ENCODE data around the gene TOX2.

The TOX2 gene

DNA sequence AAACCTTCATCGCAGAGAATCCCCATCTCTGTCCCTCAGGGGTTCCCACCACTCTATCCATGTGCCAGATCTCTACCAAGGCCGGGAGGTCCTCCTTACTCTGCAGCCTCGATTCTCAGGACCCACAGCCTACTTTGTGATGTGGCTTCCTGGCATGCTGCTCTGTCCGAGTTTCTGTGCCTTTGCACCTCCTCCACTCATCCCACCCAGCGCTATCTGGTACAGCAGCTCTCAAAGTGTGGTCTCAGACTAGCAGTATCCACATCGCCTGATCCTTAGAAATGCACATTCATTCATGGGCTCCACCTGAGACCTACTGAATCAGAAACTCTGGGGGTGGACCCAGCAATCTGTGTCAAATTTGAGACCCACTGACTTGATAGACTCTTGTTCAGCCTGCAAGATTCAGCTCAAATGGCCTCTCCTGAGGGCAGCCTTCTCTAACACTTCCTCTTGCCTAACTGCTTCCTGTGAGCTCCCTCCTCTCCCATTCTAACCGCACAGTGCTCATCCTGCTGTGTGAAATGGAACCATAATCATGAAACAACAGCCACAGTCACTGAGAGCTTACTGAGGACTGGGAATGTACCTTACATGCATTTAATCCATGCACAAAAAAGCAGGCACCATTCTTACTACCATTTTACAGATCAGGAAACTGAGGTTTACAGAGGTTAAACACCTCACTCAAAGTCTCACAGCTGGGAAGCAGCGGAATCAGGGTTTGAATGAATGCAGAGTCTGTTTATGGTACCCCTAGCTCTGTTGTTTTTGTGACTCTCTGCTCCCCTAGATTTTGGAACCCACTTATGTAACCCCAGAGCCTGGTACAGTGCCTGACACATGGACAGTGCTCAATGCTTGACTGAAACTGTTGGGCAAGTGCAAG is 202.9 kb downstream of the TOX2 start:
- Mint-ChIP-seq H3K4me3 (no peak overlapping the region), H3K27ac (no peak overlapping the region), H3K27me3 (ENCODE audit: low read depth) (peaks cover 27% of the 10 kb centered on the region), H3K4me1 (ENCODE audit: low read depth) (peaks cover 4% of the 10 kb centered on the region), H3K36me3 (ENCODE audit: low read depth) (no peaks in the 10 kb centered on the region), H3K9me3 (no peaks in the 10 kb centered on the region)
- no peak for DNase-seq (ENCODE audit: low spot score)

DNA sequence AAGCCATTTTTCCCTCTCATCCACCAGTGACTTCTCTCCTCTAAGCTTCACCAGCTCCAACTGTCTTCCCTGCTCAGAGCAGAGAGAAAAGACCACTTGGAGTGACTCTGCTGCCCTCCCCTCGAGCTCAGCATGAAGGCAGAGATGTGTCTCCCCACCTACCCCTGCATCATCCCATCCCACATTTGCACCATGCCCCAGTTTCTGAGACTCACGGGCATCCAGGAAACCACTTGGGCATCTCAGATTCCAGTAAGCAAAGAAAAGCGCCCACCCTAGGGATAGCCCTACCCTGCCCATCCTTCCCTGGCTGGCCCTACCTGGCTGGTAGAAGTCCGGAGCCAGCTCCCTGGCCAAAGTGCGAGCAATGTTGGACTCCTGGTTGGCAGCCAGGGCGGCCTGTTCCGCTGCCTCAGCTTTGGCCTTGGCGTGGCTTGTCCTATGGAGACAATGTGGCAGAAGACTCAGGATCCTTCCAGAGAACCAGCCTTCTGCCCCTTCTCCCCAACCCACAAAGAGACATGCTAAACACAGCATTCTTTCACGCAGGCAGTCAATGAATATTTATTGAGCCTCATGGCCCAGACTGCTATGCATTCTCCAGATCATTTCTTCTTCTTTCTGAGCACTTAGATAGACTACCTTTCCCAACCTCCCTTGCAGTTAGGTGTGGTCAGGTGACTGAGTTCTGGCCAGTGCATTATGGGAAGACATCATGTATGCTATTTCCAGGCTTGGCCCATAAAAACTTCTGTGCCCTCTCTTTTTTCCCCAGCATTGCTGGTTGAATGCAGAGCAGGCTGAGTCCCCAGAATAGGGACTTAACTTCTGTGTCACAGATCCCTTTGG is 203.8 kb downstream of the TOX2 start:
- Mint-ChIP-seq H3K27ac (no peak overlapping the region), H3K4me1 (ENCODE audit: low read depth) (peaks cover 4% of the 10 kb centered on the region), H3K9me3 (no peaks in the 10 kb centered on the region), H3K4me3 (no peak overlapping the region), H3K27me3 (ENCODE audit: low read depth) (peaks cover 31% of the 10 kb centered on the region), H3K36me3 (ENCODE audit: low read depth) (no peaks in the 10 kb centered on the region)
- no peak for DNase-seq (ENCODE audit: low spot score)
